Vagina (tissue), 2 donors: ENCODE results near the gene ABR.

Source experiments
- POLR2A ChIP-seq, 2 donors: fragments of 450-650 bp; IDR thresholded peaks; one replicate each; pipeline ENCODE4 v1.6.1; 2017; ENCODE audit warnings: antibody characterized with exemption in 2 of 2, mild to moderate bottlenecking in 2 of 2, moderate library complexity in 2 of 2
- POLR2AphosphoS5 ChIP-seq, 2 donors: sonication (generic); formaldehyde crosslinking; IDR thresholded peaks; one replicate each; pipeline ENCODE4 v1.9.0; 2017; ENCODE audit warnings: antibody characterized with exemption in 2 of 2, mild to moderate bottlenecking in 2 of 2, low read depth in 1 of 2; ENCODE audit not compliant: insufficient read depth in 1 of 2
- TF ChIP-seq, protein P1 (sequence below), 3 experiments: fragments of 450-650 bp in 2 of 3; fragments of 200-600 bp in 1 of 3; sonication (generic) in 1 of 3; IDR thresholded peaks; one replicate each; pipeline ENCODE4 v1.5.1; 2017 to 2019; ENCODE audit warnings: antibody characterized with exemption in 3 of 3, mild to moderate bottlenecking in 2 of 3, moderate library complexity in 2 of 3

DNA sequence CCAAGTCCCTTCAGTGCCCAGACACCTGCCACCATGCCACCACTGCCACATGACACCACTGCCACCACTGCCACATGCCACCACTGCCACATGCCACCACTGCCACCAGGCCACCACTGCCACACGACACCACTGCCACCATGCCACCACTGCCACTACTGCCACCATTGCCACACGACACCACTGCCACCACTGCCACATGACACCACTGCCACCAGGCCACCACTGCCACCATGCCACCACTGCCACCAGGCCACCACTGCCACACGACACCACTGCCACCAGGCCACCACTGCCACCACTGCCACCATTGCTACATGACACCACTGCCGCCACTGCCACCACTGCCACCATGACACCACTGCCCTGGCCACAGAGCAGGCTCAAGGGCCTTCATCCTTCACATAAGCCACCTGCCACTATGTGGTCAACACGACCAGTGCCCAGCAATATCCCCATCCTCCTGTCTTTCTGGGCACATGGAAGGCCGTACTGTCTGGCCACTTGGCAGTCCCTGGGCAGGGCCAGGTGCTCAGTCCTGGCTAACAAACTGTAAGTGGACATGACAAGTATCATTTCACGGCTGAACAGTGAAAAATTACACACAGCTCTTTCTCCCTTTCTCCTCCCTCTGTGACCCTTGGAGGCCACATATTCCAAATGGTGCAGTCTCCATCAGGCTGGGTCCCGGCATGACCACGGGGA lies 33.1 kb downstream of the ABR start:
- TF ChIP-seq, protein P1, sequence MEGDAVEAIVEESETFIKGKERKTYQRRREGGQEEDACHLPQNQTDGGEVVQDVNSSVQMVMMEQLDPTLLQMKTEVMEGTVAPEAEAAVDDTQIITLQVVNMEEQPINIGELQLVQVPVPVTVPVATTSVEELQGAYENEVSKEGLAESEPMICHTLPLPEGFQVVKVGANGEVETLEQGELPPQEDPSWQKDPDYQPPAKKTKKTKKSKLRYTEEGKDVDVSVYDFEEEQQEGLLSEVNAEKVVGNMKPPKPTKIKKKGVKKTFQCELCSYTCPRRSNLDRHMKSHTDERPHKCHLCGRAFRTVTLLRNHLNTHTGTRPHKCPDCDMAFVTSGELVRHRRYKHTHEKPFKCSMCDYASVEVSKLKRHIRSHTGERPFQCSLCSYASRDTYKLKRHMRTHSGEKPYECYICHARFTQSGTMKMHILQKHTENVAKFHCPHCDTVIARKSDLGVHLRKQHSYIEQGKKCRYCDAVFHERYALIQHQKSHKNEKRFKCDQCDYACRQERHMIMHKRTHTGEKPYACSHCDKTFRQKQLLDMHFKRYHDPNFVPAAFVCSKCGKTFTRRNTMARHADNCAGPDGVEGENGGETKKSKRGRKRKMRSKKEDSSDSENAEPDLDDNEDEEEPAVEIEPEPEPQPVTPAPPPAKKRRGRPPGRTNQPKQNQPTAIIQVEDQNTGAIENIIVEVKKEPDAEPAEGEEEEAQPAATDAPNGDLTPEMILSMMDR (IDR thresholded peaks at IDR 0.05): no peak
- TF ChIP-seq POLR2AphosphoS5 (IDR thresholded peaks at IDR 0.05; ENCODE audit: insufficient read depth in 1 of 2, low read depth in 1 of 2) (no peak), POLR2A (IDR thresholded peaks at IDR 0.05) (no peak)
